ENCODE data around the gene NIN.
"Not testable (repeated sequence)": the region's sequence is repeated elsewhere in the genome, so short reads cannot be mapped to it uniquely, and the experiment has no call there.

NIN gene

GRCh38 chr14:50820786-50821509, 10.0 kb downstream of the NIN start:
- no peak overlapping the region for H3K4me3 ChIP-seq (ENCODE audit: insufficient read depth, low read depth, low read length)
- 90 to 97% methylated on average over 3 of the region's 3 CpGs for WGBS, 2 experiments
- no peak overlapping the region for H3K27ac ChIP-seq (ENCODE audit: insufficient read depth, low read depth, low read length, poor library complexity, severe bottlenecking)
- H3K36me3 ChIP-seq (ENCODE audit: control insufficient read depth, insufficient read depth, low read length) = no peaks in the 10 kb centered on the region
- peaks cover 7% of the 10 kb centered on the region for H3K4me1 ChIP-seq (ENCODE audit: control insufficient read depth, insufficient read depth, low read length)
- H3K27me3 ChIP-seq (ENCODE audit: control insufficient read depth, insufficient read depth, low read length, poor library complexity, severe bottlenecking) = no peaks in the 10 kb centered on the region
- H3K9me3 ChIP-seq (ENCODE audit: control insufficient read depth, low read length) = no peaks in the 10 kb centered on the region

GRCh38 chr14:50819303-50819702, 11.7 kb downstream of the NIN start:
- H3K4me3 ChIP-seq (ENCODE audit: insufficient read depth, low read depth, low read length); H3K27me3 ChIP-seq (ENCODE audit: control insufficient read depth, insufficient read depth, low read length, poor library complexity, severe bottlenecking); H3K36me3 ChIP-seq (ENCODE audit: control insufficient read depth, insufficient read depth, low read length); H3K4me1 ChIP-seq (ENCODE audit: control insufficient read depth, insufficient read depth, low read length); H3K9me3 ChIP-seq (ENCODE audit: control insufficient read depth, low read length); H3K27ac ChIP-seq (ENCODE audit: insufficient read depth, low read depth, low read length, poor library complexity, severe bottlenecking): not testable (repeated sequence)
- WGBS, 2 experiments = 89 to 95% methylated on average over 6 of the region's 6 CpGs

DNA sequence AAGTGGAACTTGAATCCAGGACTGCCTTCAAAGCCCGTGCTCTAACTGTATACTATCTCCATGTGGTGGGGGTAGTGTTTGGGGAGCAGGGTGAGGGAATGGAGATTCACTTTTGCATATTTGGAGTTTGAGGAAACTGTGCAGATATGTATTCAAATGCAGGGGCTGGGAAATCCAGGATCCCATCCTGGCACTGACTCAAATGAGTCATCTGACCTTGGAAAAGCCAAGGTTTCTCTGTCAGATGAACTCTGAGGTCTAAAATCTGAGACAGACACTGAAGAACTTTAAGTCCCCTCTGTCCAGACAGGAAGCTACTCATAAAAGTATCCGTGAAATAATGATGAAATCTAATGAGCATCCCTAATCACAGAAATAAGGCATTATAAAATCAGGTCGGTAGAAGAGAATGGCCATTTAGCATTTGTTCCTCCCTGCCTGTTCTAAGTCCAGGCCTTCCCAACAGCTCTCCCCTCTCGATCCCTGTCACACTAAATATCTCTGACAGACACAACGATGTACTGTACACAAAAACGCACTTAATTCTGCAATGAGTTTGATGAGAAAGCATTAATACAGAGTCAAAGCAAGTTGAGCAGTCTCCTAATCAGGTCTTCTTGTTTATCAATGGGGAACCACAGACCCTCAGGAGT, 14.4 kb downstream of the NIN start:
- H3K4me1 ChIP-seq (ENCODE audit: control insufficient read depth, insufficient read depth, low read length) = no peaks in the 10 kb centered on the region
- 77 to 79% methylated on average over 6 of the region's 6 CpGs for WGBS, 2 experiments
- no peaks in the 10 kb centered on the region for H3K27me3 ChIP-seq (ENCODE audit: control insufficient read depth, insufficient read depth, low read length, poor library complexity, severe bottlenecking)
- no peaks in the 10 kb centered on the region for H3K9me3 ChIP-seq (ENCODE audit: control insufficient read depth, low read length)
- no peak overlapping the region for H3K4me3 ChIP-seq (ENCODE audit: insufficient read depth, low read depth, low read length)
- H3K36me3 ChIP-seq (ENCODE audit: control insufficient read depth, insufficient read depth, low read length) = peaks cover 5% of the 10 kb centered on the region
- H3K27ac ChIP-seq (ENCODE audit: insufficient read depth, low read depth, low read length, poor library complexity, severe bottlenecking) = no peak overlapping the region

GRCh38 chr14:50815526-50815925, 15.4 kb downstream of the NIN start:
- H3K9me3 ChIP-seq (ENCODE audit: control insufficient read depth, low read length); H3K4me1 ChIP-seq (ENCODE audit: control insufficient read depth, insufficient read depth, low read length); H3K27me3 ChIP-seq (ENCODE audit: control insufficient read depth, insufficient read depth, low read length, poor library complexity, severe bottlenecking); H3K4me3 ChIP-seq (ENCODE audit: insufficient read depth, low read depth, low read length); H3K36me3 ChIP-seq (ENCODE audit: control insufficient read depth, insufficient read depth, low read length); H3K27ac ChIP-seq (ENCODE audit: insufficient read depth, low read depth, low read length, poor library complexity, severe bottlenecking): not testable (repeated sequence)
- 91 to 93% methylated on average over 5 of the region's 5 CpGs for WGBS, 2 experiments

DNA sequence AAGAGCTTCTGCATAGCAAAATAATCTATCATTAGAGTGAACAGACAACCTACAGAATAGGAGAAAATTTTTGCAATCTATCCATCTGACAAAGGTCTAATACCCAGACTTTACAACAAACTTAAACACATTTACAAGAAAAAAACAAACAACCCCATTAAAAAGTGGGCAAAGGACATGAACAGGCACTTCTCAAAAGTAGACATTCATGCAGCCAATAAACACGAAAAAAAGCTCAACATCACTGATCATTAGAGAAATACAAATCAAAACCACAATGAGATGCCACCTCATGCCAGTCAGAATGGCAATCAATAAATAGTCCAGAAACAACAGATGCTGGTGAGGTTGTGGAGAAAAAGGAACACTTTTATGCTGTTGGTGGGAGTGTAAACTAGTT, 15.9 kb downstream of the NIN start:
- not testable (repeated sequence) for H3K36me3 ChIP-seq (ENCODE audit: control insufficient read depth, insufficient read depth, low read length); H3K4me3 ChIP-seq (ENCODE audit: insufficient read depth, low read depth, low read length); H3K4me1 ChIP-seq (ENCODE audit: control insufficient read depth, insufficient read depth, low read length); H3K27ac ChIP-seq (ENCODE audit: insufficient read depth, low read depth, low read length, poor library complexity, severe bottlenecking); H3K9me3 ChIP-seq (ENCODE audit: control insufficient read depth, low read length); H3K27me3 ChIP-seq (ENCODE audit: control insufficient read depth, insufficient read depth, low read length, poor library complexity, severe bottlenecking)
- 56 to 67% methylated on average over 1 of the region's 1 CpG for WGBS, 2 experiments

- Histone ChIP-seq H3K27me3 (ENCODE audit: control insufficient read depth, insufficient read depth, low read length, poor library complexity, severe bottlenecking) (no peaks in the 10 kb centered on the region), H3K27ac (ENCODE audit: insufficient read depth, low read depth, low read length, poor library complexity, severe bottlenecking) (no peak overlapping the region), H3K9me3 (ENCODE audit: control insufficient read depth, low read length) (no peaks in the 10 kb centered on the region), H3K4me1 (ENCODE audit: control insufficient read depth, insufficient read depth, low read length) (no peaks in the 10 kb centered on the region), H3K4me3 (ENCODE audit: insufficient read depth, low read depth, low read length) (no peak overlapping the region), H3K36me3 (ENCODE audit: control insufficient read depth, insufficient read depth, low read length) (peaks cover 5% of the 10 kb centered on the region)
- WGBS, 2 experiments = 100% methylated on average over 2 to 3 of the region's 3 CpGs
Measured at GRCh38 chr14:50814161-50814560, 16.8 kb downstream of the NIN start.

- WGBS, 2 experiments = 93 to 94% methylated on average over 1 to 2 of the region's 2 CpGs
- Histone ChIP-seq H3K4me3 (ENCODE audit: insufficient read depth, low read depth, low read length) (no peak overlapping the region), H3K27me3 (ENCODE audit: control insufficient read depth, insufficient read depth, low read length, poor library complexity, severe bottlenecking) (no peaks in the 10 kb centered on the region), H3K9me3 (ENCODE audit: control insufficient read depth, low read length) (no peaks in the 10 kb centered on the region), H3K4me1 (ENCODE audit: control insufficient read depth, insufficient read depth, low read length) (no peaks in the 10 kb centered on the region), H3K27ac (ENCODE audit: insufficient read depth, low read depth, low read length, poor library complexity, severe bottlenecking) (no peak overlapping the region), H3K36me3 (ENCODE audit: control insufficient read depth, insufficient read depth, low read length) (peaks cover 5% of the 10 kb centered on the region)
Measured at GRCh38 chr14:50813544-50813863, 17.5 kb downstream of the NIN start.

- no peak overlapping the region for H3K27ac ChIP-seq (ENCODE audit: insufficient read depth, low read depth, low read length, poor library complexity, severe bottlenecking)
- H3K36me3 ChIP-seq (ENCODE audit: control insufficient read depth, insufficient read depth, low read length) = peaks cover 5% of the 10 kb centered on the region
Measured at GRCh38 chr14:50812856-50813543, 18.0 kb downstream of the NIN start.

DNA sequence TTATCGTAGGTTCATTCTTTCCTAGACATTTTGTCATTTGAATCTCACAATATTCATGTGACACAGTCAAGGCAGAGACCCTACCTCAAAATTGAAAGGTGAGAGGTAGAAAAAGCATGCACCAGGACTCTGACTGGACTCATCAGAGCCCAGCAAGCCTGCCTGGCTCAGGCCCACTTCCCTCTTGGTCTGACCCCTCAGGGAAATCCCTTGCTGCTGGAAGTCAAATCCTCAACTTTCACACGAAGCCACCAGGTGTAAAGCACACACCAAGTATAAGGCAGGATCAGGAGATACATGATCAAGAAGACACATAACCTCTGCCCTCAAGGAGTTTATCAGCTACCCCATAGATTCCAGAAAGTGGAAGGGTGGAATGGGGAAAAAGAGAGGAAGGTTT, 18.8 kb downstream of the NIN start:
- Histone ChIP-seq H3K4me1 (ENCODE audit: control insufficient read depth, insufficient read depth, low read length) (no peaks in the 10 kb centered on the region), H3K27ac (ENCODE audit: insufficient read depth, low read depth, low read length, poor library complexity, severe bottlenecking) (no peak overlapping the region), H3K9me3 (ENCODE audit: control insufficient read depth, low read length) (no peaks in the 10 kb centered on the region), H3K27me3 (ENCODE audit: control insufficient read depth, insufficient read depth, low read length, poor library complexity, severe bottlenecking) (no peaks in the 10 kb centered on the region), H3K4me3 (ENCODE audit: insufficient read depth, low read depth, low read length) (no peak overlapping the region), H3K36me3 (ENCODE audit: control insufficient read depth, insufficient read depth, low read length) (peaks cover 5% of the 10 kb centered on the region)
- 84 to 92% methylated on average over 2 of the region's 2 CpGs for WGBS, 2 experiments

More at GRCh38 chr14:50812856-50813543, 18.0 kb downstream of the NIN start:
- H3K4me3 ChIP-seq (ENCODE audit: insufficient read depth, low read depth, low read length) = no peak overlapping the region
- no peaks in the 10 kb centered on the region for H3K9me3 ChIP-seq (ENCODE audit: control insufficient read depth, low read length)
- no peaks in the 10 kb centered on the region for H3K4me1 ChIP-seq (ENCODE audit: control insufficient read depth, insufficient read depth, low read length)
- H3K27me3 ChIP-seq (ENCODE audit: control insufficient read depth, insufficient read depth, low read length, poor library complexity, severe bottlenecking) = no peaks in the 10 kb centered on the region
- 88 to 90% methylated on average over 8 of the region's 8 CpGs for WGBS, 2 experiments

DNA sequence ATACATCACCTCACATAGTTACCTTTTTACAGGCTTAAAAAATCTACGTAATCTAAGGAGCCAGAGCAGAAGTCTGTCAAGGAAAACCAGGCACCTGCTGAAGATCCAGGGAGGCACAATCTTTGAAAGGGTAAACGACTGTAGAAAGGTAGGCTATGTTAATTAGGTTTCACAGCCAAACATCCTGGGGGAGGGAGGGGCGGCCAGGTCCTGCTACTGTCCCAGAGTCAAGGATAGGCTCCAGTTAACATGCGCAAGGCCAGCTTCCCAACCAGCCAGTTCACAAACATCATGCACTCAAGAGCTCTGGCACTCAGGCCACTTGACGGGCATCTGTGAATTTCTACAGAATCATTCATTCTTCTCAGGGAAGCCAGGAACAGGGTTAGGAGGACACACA, 22.9 kb downstream of the NIN start:
- 77 to 83% methylated on average over 5 of the region's 5 CpGs for WGBS, 2 experiments
- H3K27me3 ChIP-seq (ENCODE audit: control insufficient read depth, insufficient read depth, low read length, poor library complexity, severe bottlenecking) = no peaks in the 10 kb centered on the region
- no peak overlapping the region for H3K27ac ChIP-seq (ENCODE audit: insufficient read depth, low read depth, low read length, poor library complexity, severe bottlenecking)

More for the DNA sequence above, 22.9 kb downstream of the NIN start:
- Histone ChIP-seq H3K4me3 (ENCODE audit: insufficient read depth, low read depth, low read length) (no peak overlapping the region), H3K4me1 (ENCODE audit: control insufficient read depth, insufficient read depth, low read length) (no peaks in the 10 kb centered on the region), H3K36me3 (ENCODE audit: control insufficient read depth, insufficient read depth, low read length) (no peaks in the 10 kb centered on the region), H3K9me3 (ENCODE audit: control insufficient read depth, low read length) (no peaks in the 10 kb centered on the region)
